DOHH2 (cell line): ENCODE results near the gene FXYD1.
A peak's percentile ranks its signal among the peaks of the same experiment; 100 is the strongest.

ENCODE experiments used
- H3F3A ChIP-seq: fragments of 200-600 bp; sonication (generic), shearing (Covaris generic); 2 replicates; pipeline ENCODE4 v1.6.0; 2016; ENCODE audit warnings: antibody characterized with exemption, mild to moderate bottlenecking; ENCODE audit not compliant: control insufficient read depth, insufficient read depth
- H3K27ac ChIP-seq: fragments of 200-600 bp; sonication (generic); 2 replicates; pipeline ENCODE4 v1.5.1; 2014; ENCODE audit warnings: low read depth, mild to moderate bottlenecking, low read length, moderate library complexity
- H3K27me3 ChIP-seq: fragments of 200-600 bp; sonication (generic); 2 replicates; pipeline ENCODE4 v1.6.1; 2014; ENCODE audit warnings: mild to moderate bottlenecking, low read length, mixed read lengths; ENCODE audit not compliant: control insufficient read depth
- H3K36me3 ChIP-seq: fragments of 200-600 bp; sonication (generic); 2 replicates; pipeline ENCODE4 v1.6.1; 2014; ENCODE audit warnings: mild to moderate bottlenecking, low read length, moderate library complexity, mixed read lengths; ENCODE audit not compliant: control insufficient read depth
- H3K4me1 ChIP-seq: fragments of 200-600 bp; sonication (generic); 2 replicates; pipeline ENCODE4 v1.6.1; 2014; ENCODE audit warnings: mild to moderate bottlenecking, low read length, mixed read lengths; ENCODE audit not compliant: control insufficient read depth
- H3K4me2 ChIP-seq: fragments of 200-600 bp; sonication (generic); 2 replicates; pipeline ENCODE4 v1.6.0; 2014; ENCODE audit warnings: mild to moderate bottlenecking, low read length, moderate library complexity
- H3K4me3 ChIP-seq: fragments of 200-600 bp; sonication (generic); 2 replicates; pipeline ENCODE4 v1.5.1; 2014; ENCODE audit warnings: mild to moderate bottlenecking, low read length, mixed read lengths
- H3K79me2 ChIP-seq: fragments of 200-600 bp; sonication (generic); 2 replicates; pipeline ENCODE4 v1.6.1; 2014; ENCODE audit warnings: mild to moderate bottlenecking, low read length, mixed read lengths; ENCODE audit not compliant: control insufficient read depth
- H3K9me2 ChIP-seq: fragments of 200-600 bp; sonication (generic); replicated peaks from 2 replicates; pipeline ENCODE4 v1.6.1; 2014; ENCODE audit warnings: mild to moderate bottlenecking, low read length, mixed read lengths; ENCODE audit not compliant: control insufficient read depth
- H3K9me3 ChIP-seq: fragments of 200-600 bp; sonication (generic); 2 replicates; pipeline ENCODE4 v1.6.1; 2014; ENCODE audit warnings: antibody characterized with exemption, low read length, mixed read lengths; ENCODE audit not compliant: control insufficient read depth, insufficient read depth
- H4K20me1 ChIP-seq: fragments of 200-600 bp; sonication (generic); 2 replicates; pipeline ENCODE4 v1.6.0; 2014; ENCODE audit warnings: low read depth, mild to moderate bottlenecking, antibody characterized with exemption, low read length, moderate library complexity; ENCODE audit not compliant: control insufficient read depth, insufficient read depth
- CTCF ChIP-seq: fragments of 200-600 bp; sonication (generic); IDR thresholded peaks from one replicate; pipeline ENCODE4 v1.5.1; 2014; ENCODE audit warnings: antibody characterized with exemption, mild to moderate bottlenecking, low read depth, low read length; ENCODE audit not compliant: poor library complexity, severe bottlenecking
- EZH2phosphoT487 ChIP-seq: fragments of 200-600 bp; sonication (generic); IDR thresholded peaks from 2 replicates; pipeline ENCODE4 v1.6.1; 2017; ENCODE audit warnings: borderline replicate concordance, mild to moderate bottlenecking, antibody characterized with exemption, low read length, moderate library complexity, mixed read lengths

FXYD1 gene

GRCh38 chr19:35090506-35091214 is 48.0 kb upstream of the FXYD1 start:
- H3K27ac ChIP-seq, result no peak overlapping the region
- H3K9me2 ChIP-seq, result no peaks in the 10 kb centered on the region
- peak overlapping the region; percentile 62 for H3K4me2 ChIP-seq
- H3K9me3 ChIP-seq, result no peaks in the 10 kb centered on the region
- no peak for TF ChIP-seq EZH2phosphoT487
- peak; percentile 69 for TF ChIP-seq CTCF
- H3K27me3 ChIP-seq, result no peaks in the 10 kb centered on the region
- no peaks in the 10 kb centered on the region for H4K20me1 ChIP-seq
- no peaks in the 10 kb centered on the region for H3K79me2 ChIP-seq
- peaks cover 4% of the 10 kb centered on the region for H3K36me3 ChIP-seq
- H3K4me3 ChIP-seq, result peak overlapping the region; percentile 43
- H3F3A ChIP-seq, result peaks cover 8% of the 10 kb centered on the region
- peaks cover 49% of the 10 kb centered on the region for H3K4me1 ChIP-seq

GRCh38 chr19:35093430-35093829 is 45.2 kb upstream of the FXYD1 start:
- H3K4me3 ChIP-seq, result no peak overlapping the region
- no peaks in the 10 kb centered on the region for H3K79me2 ChIP-seq
- H3K9me3 ChIP-seq, result no peaks in the 10 kb centered on the region
- no peak overlapping the region for H3K27ac ChIP-seq
- H3K4me1 ChIP-seq, result peaks cover 21% of the 10 kb centered on the region
- H3K27me3 ChIP-seq, result no peaks in the 10 kb centered on the region
- TF ChIP-seq EZH2phosphoT487, result no peak
- TF ChIP-seq CTCF, result no peak
- no peaks in the 10 kb centered on the region for H3K36me3 ChIP-seq
- H3K9me2 ChIP-seq, result no peaks in the 10 kb centered on the region
- no peaks in the 10 kb centered on the region for H3F3A ChIP-seq
- H3K4me2 ChIP-seq, result no peak overlapping the region
- no peaks in the 10 kb centered on the region for H4K20me1 ChIP-seq

- Histone ChIP-seq H3K36me3 (no peaks in the 10 kb centered on the region), H3K4me2 (no peak overlapping the region), H3K9me2 (no peaks in the 10 kb centered on the region), H3K27me3 (no peaks in the 10 kb centered on the region), H3K4me3 (no peak overlapping the region), H3F3A (no peaks in the 10 kb centered on the region), H4K20me1 (no peaks in the 10 kb centered on the region), H3K9me3 (no peaks in the 10 kb centered on the region), H3K27ac (no peak overlapping the region), H3K79me2 (no peaks in the 10 kb centered on the region), H3K4me1 (peaks cover 17% of the 10 kb centered on the region)
- no peak for TF ChIP-seq EZH2phosphoT487
- no peak for TF ChIP-seq CTCF
Observed at GRCh38 chr19:35093941-35094647, 44.5 kb upstream of the FXYD1 start.
